ENCODE results near the gene CTNNBL1.

CTNNBL1 gene

DNA sequence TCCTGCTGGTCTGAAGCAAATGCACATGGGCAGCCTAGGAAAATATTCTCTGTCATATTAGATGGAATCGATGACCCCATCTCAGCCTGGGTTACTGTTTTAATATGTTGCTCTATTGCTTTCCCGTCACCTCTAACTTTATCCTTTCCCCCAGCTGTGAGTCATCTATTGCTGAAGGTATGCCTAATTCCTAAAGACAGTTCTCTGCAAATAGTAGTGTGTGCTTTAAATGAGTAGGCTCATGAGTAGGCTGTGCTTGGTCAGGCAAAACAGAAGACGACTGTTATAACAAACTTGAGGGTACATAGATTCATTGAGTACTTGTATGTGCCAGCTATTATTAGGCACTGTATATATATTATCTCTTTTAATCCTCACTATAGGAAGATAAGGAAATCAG lies 47.2 kb downstream of the CTNNBL1 start:
- peak; percentile 60 for DNase-seq (ENCODE audit: low read depth)
- H3K4me3 ChIP-seq (ENCODE audit: low read depth, low read length): no peak overlapping the region
- TF ChIP-seq, protein P1, sequence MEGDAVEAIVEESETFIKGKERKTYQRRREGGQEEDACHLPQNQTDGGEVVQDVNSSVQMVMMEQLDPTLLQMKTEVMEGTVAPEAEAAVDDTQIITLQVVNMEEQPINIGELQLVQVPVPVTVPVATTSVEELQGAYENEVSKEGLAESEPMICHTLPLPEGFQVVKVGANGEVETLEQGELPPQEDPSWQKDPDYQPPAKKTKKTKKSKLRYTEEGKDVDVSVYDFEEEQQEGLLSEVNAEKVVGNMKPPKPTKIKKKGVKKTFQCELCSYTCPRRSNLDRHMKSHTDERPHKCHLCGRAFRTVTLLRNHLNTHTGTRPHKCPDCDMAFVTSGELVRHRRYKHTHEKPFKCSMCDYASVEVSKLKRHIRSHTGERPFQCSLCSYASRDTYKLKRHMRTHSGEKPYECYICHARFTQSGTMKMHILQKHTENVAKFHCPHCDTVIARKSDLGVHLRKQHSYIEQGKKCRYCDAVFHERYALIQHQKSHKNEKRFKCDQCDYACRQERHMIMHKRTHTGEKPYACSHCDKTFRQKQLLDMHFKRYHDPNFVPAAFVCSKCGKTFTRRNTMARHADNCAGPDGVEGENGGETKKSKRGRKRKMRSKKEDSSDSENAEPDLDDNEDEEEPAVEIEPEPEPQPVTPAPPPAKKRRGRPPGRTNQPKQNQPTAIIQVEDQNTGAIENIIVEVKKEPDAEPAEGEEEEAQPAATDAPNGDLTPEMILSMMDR (conservative IDR thresholded peaks at IDR 0.05; ENCODE audit: low read depth, low read length): no peak

DNA sequence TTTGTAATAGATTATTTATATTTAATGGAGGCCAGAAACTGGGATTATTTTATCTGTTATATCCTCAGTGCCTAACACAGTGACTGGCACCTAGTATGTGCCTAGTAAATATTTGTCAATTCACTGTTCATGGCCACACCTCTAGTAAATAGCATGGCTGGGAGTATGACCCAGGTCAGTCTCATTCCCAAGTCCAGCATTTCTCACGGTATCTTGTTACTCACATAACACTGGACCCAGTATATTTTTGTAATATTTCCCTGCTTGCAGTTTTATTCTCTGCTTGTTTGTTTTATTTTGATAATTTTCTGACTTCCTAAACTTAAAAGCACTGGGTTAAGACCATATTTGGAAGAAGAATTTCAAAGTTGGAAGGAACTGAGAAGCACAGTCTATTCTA lies 47.7 kb downstream of the CTNNBL1 start:
- H3K4me3 ChIP-seq (ENCODE audit: low read depth, low read length): no peak overlapping the region
- TF ChIP-seq, protein P1 (conservative IDR thresholded peaks at IDR 0.05; ENCODE audit: low read depth, low read length): no peak
- peak; percentile 26 for DNase-seq (ENCODE audit: low read depth)

DNA sequence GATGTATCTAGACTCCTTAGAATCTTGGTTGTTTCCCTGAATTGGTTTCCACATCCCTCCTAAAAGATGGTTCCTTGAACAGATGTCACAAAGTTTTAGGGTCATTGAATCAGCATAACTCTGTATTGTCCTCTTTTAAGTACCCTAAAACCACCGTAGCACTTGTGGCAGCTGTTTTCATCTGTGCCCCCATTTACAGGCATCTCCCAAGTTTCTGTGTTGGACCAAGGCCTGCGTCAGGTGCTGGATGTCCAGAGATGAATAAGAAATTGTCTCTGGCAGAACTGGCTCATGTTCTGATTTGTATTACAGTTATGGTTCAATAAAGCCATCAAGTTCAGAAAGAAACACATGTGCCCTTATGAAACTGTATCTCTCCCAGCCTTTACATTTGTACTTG lies 48.3 kb downstream of the CTNNBL1 start:
- H3K4me3 ChIP-seq (ENCODE audit: low read depth, low read length): no peak overlapping the region
- no peak for DNase-seq (ENCODE audit: low read depth)
- TF ChIP-seq, protein P1 (conservative IDR thresholded peaks at IDR 0.05; ENCODE audit: low read depth, low read length): no peak

DNA sequence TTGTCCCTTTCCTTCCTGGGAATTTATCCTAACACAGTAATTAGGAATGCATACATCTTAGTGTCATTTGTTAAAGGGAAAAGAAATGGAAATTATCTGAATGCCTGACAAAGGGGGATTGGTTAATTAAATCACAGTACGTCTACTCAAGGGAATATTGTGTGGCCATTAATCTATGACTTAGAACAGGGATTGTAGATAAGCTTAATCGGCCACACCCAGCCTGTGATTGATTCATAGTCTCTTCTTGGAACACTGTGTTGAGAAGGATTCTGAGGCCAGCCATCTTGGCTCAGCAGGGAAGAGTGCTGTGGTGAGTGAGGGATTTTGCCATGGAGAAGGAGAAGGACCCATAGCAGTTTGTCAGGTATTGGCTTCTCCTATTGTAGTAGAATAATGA lies 50.5 kb downstream of the CTNNBL1 start:
- DNase-seq (ENCODE audit: low read depth): no peak
- TF ChIP-seq, protein P1 (conservative IDR thresholded peaks at IDR 0.05; ENCODE audit: low read depth, low read length): no peak
- H3K4me3 ChIP-seq (ENCODE audit: low read depth, low read length): no peak overlapping the region

DNA sequence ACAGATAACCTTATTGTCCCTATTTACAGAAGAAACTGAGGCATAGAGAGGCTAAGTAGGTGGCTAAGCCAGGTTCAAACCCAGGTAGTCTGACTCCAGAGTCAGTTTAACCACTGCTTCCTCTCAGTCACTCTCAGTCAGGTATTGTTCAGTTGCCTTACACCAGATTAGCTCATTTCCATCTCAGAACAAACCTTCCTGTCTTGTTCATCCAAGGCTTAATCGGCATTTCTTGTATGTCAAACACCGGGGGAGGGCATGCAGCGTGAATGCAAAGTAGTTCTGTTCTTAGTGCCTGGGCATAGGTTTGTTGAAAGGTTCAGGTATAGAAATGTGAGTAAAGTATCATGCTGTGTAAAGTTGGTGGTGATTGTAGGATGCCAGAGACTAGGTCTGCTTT lies 51.7 kb downstream of the CTNNBL1 start:
- no peak for DNase-seq (ENCODE audit: low read depth)
- no peak overlapping the region for H3K4me3 ChIP-seq (ENCODE audit: low read depth, low read length)
- TF ChIP-seq, protein P1 (conservative IDR thresholded peaks at IDR 0.05; ENCODE audit: low read depth, low read length): no peak

DNA sequence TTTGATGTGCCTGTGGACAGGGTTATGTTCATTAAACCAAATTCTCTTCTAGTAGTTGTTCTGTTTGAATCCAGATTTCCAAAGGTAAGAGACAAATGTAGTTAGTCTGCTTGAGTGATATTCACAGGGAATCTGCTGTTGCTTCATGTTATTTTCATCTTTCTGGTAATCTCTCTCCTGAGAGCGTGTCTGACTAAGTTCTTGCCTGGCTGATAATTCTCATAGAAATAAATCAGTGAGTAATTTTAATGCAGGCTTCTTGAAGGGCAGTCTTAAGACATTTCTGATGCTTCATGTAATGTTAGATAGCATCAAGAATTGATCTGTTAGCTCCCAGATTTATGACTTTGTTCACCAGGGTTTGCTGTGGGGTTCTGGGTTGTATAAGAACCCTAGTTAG lies 54.2 kb downstream of the CTNNBL1 start:
- no peak for DNase-seq (ENCODE audit: low read depth)
- TF ChIP-seq, protein P1 (conservative IDR thresholded peaks at IDR 0.05; ENCODE audit: low read depth, low read length): no peak
- no peak overlapping the region for H3K4me3 ChIP-seq (ENCODE audit: low read depth, low read length)

DNA sequence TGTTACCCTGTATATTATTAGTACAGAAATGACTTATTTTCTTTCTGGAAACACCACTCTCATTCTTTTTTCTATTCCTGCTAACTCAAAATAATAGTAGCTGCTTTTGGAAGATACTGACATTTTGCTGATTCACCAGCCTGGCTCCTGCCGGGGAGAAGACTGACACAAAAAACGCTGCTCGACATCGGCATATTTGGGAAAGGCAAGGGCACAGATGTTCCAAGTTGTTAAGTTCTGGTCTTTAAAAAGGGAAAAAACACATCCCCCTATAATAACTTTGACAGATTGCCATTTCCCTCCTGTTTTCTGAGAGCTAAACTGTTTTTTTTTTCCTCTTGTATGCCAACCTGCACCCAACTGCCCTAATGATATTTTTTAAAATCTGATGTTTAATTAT lies 55.4 kb downstream of the CTNNBL1 start:
- TF ChIP-seq, protein P1 (conservative IDR thresholded peaks at IDR 0.05; ENCODE audit: low read depth, low read length): no peak
- no peak for DNase-seq (ENCODE audit: low read depth)
- no peak overlapping the region for H3K4me3 ChIP-seq (ENCODE audit: low read depth, low read length)

Measured in choroid plexus epithelial cell (primary cell).